HG03378 (cell line): ENCODE results near the gene SOX13.

ENCODE experiments used
- ATAC-seq: cut with Tn5 transposase; IDR thresholded peaks from one replicate; pipeline ENCODE4 v1.9.1; 2021; ENCODE audit warnings: mild to moderate bottlenecking, moderate library complexity; ENCODE audit not compliant: unreplicated experiment

Gene SOX13

DNA sequence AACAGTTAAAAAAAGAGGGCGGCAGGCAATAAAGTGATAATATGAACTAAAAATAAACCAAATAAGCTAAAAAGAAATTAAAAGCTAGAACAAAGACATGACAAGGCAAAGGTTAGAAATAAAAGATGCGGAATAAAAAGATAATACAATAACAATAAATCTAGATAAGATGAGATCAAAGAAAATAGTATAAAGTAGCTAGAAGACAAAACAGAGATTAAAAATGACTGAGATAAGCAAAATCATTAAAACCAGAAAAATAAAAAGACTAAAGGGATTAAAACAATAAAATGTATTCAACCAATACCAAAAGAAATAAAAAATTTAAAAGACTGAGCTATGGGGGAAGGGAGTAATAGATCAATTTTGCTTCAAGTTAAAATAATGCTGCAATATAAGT is 10.8 kb upstream of the SOX13 start:
- no peak for ATAC-seq

DNA sequence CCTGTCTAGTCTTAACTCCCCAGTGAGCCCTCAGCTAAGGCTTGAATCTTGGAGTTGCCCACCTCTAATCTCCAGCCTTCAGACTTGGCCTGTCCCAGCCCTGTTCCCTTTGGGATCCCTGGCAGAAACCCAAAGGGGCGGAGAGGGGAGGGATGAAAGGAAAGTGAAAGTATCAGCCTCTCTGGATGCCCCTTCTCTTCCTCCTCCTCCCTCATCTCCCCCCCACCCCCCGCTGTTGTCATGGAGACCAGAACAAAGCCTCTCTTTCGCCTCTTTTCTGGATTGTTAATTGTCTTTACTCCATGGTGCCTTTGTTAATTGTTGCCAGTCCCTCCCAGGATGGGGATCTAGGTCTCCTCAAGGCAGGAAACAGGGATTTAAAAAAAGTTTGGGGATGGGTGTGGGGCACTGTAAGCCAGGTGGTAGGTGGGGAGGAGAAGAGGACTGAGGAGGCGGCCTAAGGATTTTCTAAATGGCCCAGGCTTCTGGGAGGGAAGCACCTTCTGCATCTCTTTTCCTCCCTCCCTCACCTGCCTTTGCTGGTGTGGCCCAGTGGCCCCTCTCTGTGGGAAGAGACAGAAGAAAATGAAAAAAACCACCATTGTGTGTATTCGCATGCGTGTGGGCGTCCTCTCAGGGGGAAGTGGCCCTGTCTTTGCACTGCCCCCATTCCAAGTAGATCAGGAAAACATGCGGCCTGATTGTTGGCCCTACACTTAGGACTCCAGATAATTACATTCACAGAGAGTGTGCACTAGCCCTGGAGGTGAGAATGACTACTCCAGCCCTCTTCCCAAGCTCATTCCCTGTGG is 7.5 kb upstream of the SOX13 start:
- no peak for ATAC-seq

DNA sequence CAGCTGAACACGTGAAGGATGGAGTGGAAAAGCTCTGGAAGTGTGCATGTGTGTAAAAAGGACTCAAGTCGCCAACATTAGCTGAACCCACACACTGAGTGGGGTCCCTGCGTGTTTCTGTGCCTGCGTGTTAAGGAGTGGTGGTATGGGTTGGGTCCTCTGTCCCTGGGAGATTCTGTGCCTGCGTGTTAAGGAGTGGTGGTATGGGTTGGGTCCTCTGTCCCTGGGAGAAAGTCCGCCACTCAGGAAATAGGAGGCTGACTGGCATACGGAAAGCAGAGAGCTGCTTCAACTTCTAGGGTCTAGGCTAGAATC is 7.0 kb upstream of the SOX13 start:
- ATAC-seq = no peak

DNA sequence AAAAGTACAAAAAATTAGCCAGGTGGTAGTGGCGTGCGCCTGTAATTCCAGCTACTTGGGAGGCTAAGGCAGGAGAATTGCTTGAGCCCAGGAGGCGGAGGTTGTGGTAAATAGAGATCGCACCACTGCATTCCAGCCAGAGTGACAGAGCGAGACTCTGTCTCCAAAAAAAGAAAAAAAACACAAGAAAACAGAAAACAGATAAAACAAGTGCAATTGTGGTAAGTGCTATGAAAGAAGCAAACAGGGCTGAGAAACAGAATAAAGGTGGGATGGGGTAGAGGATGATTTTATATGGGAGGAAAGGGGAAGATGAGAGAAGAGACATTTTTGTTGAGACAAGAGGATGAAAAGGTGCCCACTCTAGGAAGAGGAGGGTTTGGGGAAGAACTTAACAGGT is 5.0 kb upstream of the SOX13 start:
- ATAC-seq = no peak

DNA sequence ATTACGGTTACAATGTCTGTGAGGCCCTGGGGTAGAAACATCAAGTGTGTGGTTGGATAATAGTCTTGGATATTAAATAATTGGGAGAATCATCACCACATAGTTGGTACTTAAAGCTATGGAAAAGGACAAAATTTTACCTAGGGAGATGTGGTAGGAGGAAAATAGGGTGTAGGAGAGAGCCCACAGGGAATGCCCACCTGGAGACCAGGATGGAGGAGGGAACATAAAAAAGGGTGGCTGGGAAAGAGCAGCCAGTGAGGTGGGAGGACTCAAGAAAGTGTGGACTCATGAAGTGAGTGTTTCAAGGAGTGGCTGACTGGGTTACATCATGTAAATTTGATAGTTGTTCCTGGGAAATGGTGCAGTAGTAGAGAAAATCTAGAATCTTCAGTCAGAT is 3.0 kb upstream of the SOX13 start:
- ATAC-seq = no peak

DNA sequence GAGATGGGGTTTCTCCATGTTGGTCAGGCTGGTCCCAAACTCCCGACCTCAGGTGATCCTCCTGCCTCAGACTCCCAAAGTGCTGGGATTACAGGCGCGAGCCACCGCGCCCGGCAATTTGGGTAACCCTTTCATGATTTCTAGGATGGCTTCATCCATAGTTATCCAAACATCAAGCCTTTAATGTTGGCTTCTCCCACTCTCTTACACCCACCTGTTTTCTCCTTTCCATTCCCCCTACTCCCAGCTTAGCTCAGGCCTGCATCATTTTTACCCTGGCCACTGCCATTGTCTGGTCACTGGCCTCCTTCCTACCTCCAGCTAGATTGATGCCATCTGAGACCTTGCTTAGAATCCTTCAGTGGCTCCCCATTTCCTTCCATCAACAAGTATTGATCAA is 2.0 kb upstream of the SOX13 start:
- ATAC-seq = no peak

DNA sequence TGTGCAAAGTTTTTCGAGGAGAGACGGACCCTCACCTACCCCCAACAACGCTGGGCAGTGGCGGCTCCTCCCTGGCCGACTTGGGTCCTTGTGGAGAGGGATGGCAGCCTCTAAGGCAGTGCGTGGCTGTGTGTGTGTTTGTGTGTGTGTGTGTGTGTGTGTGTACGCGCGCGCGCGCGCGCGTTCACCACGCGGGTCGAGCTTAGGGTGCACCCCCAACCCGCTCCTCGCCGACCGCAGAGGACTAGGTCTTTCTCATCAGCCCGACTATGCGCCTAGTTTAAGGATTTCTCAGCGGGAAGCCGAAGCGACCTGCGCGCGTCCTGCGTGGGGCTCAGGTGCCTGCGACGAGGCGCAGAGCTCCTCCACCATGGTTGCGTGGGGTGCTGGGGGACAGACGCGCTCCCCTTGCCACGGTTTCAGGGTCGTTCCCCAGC is 940 bp downstream of the SOX13 start:
- ATAC-seq = no peak

DNA sequence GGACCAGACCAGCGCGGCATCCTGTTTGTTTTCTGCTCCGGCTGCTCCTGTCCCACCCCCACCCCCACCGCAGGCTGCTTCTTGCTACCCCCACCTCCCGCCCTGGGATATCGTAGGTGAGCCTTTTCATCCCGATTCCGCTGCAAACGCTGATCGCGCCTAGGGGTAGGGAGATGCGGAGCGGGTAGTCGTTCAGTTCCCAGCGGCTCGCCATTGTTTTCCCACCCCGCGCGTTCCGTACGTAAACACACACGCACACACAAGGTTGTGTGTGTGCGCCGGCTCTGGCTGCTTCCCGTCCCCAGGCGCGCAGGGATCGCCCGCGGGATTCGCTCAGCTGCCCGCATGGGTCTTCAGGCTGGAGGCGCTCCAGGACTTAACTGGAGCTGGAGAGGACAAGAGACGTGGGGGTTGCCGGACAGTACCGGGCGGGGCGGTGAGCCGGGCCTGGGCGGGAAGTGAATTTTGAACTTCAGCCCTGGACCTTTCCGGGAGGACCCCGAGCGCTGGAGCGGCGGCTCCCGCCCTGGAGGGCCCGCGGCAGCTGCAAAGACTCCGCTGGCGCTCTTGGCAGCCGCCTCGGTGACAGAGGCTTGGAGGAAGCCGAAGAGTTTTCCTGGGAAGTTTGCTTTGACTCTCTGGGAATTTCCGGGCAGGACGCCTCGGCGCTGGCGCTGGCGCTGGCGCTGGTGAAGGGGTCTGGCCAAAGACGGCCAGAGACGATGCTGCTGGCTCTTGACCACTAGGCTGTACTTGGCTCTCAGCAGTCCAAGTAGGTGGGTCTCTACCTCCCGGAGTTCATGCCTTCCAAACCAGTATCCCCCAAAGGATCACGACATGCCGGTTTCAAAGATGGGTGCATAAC is 1.6 kb downstream of the SOX13 start:
- no peak for ATAC-seq

DNA sequence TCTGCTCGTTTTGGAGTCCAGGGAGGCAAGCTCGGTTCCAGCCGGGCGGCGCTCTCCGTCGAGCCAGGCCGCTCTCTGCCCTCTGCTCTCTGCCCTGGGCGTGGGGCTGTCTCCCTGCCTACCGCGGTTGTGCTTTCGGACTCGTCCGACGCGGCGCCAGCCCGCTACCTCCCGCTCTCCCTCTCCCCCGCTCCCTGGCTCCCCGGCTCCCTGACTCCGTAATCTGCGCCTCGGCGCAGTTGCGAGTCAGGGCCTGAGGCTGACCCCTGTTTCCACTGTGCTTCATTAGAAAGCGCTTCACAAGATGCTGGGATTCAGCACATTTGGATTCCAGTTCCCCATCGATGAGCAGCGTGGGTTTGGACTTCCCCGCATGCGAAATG is 2.2 kb downstream of the SOX13 start:
- ATAC-seq = no peak

DNA sequence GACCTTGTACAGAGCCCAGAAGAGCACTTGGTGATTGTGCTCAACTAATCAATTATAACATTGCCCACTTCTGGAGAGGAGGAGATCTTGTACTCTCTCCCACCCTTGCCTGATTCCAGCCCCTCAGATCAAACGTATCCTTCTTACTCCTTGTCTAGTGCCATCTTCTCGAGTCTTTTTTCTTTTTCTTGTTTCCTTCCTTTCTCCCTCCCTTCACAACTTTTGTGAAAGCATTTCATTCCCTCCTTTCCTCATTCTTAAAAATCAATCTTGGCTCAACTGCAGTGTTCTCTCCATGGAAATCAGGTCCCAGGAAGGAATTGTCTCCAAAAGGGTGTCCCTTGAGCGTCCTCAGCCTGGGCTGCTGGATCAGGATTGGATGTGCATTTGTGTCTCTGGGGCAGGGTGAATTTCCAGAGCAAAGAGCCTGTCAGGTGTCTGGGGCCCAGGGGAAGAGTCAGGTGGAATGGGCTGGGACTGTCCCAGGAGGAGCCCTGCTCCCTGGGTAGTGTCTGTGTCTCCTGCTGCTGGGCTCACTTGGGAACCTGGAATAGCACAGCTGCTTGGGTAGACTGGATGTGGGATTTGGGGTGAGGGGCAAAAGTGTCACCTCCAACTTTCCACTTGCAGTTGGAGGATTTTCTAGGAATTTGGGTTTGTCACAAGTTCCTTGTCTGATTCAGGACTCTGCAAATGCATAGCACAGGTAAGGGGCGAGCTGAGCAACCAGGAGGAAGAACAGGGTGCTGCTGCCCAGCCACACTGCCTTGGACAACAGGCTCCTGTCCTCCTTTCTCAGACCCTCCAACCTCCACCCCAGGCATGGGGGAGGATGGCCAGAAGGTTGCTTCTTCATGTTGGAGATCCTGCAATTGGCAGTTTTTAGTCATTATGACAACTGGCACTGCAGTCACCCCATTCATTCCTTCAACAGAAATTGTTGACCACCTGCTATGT is 3.3 kb downstream of the SOX13 start:
- no peak for ATAC-seq

DNA sequence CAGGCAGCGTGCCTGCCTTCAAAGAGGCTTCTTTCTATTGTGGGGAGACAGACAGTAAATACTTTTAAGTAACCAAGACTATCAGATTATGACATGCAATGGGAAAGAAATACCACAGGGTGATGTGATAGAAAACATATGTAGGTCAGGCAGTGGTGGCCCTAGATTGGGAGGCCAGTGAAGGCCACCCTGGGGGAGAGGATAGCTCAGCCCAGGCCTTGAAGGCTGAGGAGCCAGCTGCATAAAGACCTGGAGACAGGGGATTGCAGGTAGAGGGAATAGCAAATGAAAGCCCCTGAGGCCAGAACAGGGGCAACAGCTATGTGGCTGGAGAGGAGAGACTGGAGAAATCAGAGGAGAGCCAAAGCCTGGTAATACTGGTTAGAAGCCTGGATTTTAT is 4.0 kb downstream of the SOX13 start:
- ATAC-seq = no peak

DNA sequence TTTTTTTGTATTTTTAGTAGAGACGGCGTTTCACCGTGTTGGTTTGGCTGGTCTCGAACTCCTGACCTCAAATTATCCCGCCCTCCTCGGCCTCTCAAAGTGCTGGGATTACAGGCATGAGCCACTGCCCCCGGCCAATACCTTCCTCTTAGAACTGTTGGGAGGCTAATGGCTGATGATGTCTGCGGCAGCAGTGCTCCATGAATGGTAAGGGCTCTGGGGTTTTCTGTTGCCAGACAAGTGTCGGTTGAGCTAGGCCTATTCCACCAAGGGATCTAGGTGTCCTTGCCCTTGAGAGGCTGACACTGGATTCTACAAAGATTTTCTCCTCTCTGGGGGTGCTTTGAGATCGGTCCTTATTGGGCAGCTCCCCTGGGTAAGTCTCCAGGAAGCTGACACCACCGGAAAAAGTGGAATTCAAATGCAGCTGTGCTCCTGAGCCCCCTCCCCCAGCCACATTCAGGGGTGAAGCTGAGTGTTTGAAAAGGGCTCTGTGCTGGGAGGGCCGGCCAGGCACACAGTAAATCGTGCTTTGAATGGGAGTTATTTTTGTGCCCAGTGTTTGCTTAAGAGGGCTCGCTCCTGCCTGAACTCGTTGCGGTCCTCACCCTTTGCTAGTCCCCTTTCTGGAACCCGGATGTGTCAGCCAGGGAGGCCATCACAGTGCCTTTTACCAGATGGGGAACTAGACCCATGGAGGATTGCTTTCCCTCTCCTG is 5.2 kb downstream of the SOX13 start:
- ATAC-seq = no peak

DNA sequence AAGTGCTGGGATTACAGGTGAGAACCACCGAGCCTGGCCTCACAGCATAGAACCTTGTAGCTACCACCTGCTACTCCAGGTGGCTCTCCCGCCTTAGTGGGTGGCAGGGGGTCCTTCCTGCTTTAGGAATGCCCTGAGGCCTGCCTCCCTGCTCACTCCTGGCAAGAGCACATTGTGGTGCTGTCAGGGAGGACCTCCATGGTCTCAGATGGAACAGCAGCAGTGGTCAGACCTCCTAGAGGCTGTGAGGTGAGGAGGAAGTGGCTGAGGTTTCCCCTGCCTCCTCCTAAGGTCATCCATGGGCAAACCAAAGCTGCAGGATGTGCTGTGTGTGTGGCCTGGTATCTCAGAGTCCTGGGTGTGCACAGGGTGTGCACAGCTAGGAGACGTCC is 6.7 kb downstream of the SOX13 start:
- no peak for ATAC-seq

DNA sequence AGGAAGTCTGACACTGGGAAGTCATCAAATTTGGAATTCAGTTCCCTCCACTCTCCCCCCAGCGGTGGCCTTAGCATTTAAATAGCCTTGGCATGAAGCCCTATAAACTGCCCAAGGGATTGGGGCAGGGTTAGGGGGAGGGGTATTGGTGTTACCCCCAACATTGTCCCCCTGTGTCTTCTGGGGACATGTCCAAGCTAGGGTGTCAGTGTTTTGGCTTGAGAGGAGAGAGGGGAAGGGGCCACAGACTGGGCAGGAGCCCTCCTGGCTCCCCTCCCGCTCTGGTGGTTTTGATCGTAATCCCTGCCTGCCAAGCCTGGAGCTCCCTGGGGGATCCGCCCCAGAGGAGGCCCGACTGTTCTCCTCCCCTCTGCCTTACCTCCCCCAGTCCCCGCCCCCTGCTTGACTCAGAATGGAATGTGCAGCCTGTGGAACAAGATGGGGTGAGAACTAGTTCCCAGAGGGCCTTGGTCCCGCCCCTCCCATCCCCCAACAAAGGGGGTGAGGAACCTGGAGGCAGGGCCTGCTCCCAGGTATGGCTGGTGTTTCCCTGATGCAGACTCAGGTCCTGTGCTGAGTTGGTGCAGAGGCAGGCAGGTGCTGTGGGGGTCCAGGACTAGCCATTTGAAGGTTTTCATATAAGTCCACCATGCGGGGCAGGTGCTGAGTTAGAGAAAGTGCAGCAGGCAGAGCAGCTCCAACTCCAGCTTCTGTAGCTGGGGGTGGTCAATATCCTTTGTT is 7.4 kb downstream of the SOX13 start:
- ATAC-seq = no peak

DNA sequence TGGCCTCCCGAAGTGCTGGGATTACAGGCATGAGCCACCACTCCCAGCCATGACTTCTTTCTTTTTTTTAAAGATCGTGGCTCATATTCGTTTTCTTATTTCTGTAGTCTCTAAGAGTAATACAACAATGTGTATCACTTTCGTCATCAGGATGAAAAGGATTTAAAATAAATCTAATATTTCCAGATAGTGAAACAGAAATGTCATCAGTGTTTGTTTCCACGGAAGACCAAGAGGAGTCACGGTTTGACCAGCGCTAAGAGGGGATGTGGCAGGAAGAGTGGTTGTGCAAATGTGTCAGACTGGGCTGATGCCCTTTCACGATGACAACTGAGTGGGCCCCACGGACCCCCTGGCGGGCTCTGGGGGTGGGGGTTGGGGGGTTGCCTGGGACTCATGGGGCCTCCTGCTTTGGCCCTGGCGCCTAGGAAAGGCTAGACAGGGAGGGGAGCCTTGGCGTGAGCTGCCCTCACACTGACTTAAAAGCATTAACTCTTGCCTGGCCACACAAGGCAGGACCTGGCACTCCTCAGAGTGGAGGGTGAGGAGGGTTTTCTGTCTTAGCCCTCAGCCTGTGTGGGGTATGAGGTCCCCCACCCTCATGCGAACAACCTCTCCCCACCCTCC is 8.4 kb downstream of the SOX13 start:
- ATAC-seq = no peak

DNA sequence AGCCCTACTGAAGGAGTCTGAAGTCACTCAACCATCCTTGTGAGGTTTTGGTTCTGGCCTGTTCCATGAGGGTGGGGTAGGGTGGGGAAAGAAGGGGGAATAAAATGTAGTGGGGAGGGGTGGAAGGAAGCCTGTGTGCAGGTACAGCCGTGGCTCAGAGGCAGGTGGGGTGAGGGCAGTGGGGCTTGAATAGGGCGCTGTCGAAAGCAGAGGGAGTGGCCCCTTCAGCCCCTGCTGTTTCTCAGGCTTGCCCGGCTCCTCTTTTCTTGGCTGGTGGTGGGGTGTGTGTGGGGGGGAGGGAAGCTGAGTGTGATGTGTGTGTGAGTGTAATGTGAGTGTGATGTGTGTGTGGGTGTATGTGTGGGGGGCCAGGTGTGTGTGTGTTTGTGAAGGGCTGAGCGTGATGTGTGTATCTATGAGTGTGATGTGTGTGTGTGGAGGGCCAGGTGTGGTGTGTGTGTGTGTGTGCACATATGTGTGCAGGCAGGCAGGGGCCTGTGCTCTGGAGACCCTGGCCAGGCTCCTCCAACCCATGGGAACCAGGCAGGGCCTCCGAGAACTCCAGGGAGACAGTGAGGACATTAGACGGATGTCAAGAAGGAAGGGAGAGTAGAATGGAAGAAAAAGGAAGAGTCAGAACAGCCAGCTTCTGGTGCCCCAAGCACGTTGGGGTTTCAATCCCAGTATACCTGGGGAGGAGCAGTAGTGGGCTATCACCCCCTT is 9.0 kb downstream of the SOX13 start:
- ATAC-seq = no peak

DNA sequence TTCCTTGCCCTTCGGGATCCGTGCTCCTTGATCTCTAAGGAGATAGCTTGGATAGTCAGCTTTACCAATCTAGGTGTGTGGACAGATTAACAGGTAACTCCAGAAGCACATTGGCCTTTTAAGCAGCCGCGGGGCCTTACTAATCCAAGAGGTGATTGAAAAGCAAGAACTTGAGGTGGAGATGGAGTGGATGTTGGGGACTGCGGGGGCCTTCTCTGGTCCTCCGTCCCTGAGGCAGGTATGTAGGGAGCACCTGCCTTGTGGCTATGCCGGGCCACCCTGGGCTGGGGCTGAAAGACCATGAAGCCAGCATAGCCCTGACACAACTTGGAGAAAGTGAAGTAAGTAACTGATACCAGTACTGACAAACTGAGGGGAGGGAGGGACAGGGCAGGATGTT is 10.6 kb downstream of the SOX13 start:
- no peak for ATAC-seq

DNA sequence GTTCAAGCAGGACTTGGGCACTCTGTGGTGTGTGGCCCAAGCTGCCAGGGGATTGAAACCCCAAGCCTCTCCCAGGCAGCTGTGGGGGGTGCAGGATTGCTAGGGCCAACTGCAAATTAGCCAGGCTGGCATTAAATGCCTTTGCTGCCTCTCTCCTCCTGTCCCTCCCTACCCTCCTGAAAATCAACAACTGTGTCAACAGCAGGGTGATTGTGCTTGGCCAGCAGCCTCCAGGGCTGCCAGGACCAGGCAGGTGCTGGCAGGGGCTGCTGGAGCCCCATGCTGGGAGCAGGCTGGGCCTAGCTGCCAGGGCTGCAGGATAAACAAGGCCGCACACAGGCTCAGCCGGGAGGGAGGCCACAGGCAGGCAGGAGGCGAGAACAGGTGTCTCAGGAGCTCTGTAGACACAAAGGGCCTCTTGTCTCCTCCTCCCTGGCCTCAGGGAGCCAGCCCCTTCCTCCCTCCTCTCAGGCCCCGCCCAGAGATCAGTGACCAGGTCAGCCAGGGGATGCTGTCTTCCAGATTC is 11.4 kb downstream of the SOX13 start:
- ATAC-seq = no peak

DNA sequence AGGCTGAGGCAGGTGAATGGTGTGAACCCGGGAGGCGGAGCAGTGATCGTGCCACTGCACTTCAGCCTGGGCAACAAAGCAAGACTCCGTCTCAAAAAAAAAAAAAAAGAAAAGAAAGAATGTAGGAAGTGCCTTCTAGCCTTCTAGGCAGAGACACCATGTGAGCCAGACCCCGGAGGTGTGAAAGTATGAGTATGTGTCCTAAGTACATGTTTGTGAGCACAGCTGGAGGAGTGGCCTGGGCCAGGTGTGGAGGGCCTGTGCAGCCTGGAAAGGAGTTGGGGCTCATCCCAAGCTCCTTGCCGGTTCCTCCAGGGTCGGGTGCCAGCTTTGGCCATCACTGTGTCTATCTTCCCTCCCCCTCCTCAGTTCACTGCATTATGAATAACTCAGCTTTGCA is 13.0 kb downstream of the SOX13 start:
- no peak for ATAC-seq
